GM12878 (cell line): Measurements from ENCODE around the gene MIXL1. TPM values are rescaled to one million over a fixed set of nuclear protein-coding genes. Genes with fewer than 3 reads are reported as not detected.

Experiments used
- BHLHE40 ChIP-seq, 2 experiments: fragments of 450-650 bp in 1 of 2; IDR thresholded peaks; 2 replicates each; pipeline ENCODE4 v1.6.1; 2011 to 2017; ENCODE audit warnings: low read depth in 2 of 2, borderline replicate concordance in 1 of 2, improper control_type of control experiment in 1 of 2, low read length in 1 of 2, mild to moderate bottlenecking in 1 of 2
- DPF2 ChIP-seq: fragments of 450-650 bp; IDR thresholded peaks from 2 replicates; pipeline ENCODE4 v1.6.1; 2017; ENCODE audit warnings: mild to moderate bottlenecking
- NRF1 ChIP-seq: conservative IDR thresholded peaks from 2 replicates; pipeline ENCODE4 v1.6.1; 2011; ENCODE audit warnings: mild to moderate bottlenecking, low read depth, low read length, improper control_type of control experiment
- RELB ChIP-seq: fragments of 450-650 bp; IDR thresholded peaks from 2 replicates; pipeline ENCODE4 v1.6.1; 2017; ENCODE audit warnings: low read depth, mild to moderate bottlenecking, moderate library complexity
- SMAD1 ChIP-seq: fragments of 450-650 bp; IDR thresholded peaks from 2 replicates; pipeline ENCODE4 v1.6.1; 2018; ENCODE audit warnings: mild to moderate bottlenecking, low read depth; ENCODE audit not compliant: partially characterized antibody
- SREBF1 ChIP-seq: IDR thresholded peaks from 2 replicates; pipeline ENCODE4 v1.6.1; 2012; ENCODE audit warnings: mild to moderate bottlenecking, low read length
- WRNIP1 ChIP-seq: IDR thresholded peaks from 2 replicates; pipeline ENCODE4 v1.6.1; 2011; ENCODE audit warnings: low read depth, low read length, improper control_type of control experiment, borderline replicate concordance
- YY1 ChIP-seq: IDR thresholded peaks from 2 replicates; pipeline ENCODE4 v1.6.1; 2011; ENCODE audit warnings: low read depth, mild to moderate bottlenecking, low read length
- ZNF217 ChIP-seq: fragments of 450-650 bp; IDR thresholded peaks from 2 replicates; pipeline ENCODE4 v1.6.1; 2017; ENCODE audit warnings: antibody characterized with exemption, mild to moderate bottlenecking
- polyA plus RNA-seq, 11 experiments: library from polyadenylated mRNA; depleted of rRNA in 4 of 11; unstranded in 6 of 11; stranded (reverse) in 5 of 11; fragments of >200 nt; fragmentation: Nextera tagmentation in 4 of 11; fragmentation: Illumina TruSeq in 1 of 11; extraction: Ambion mirVana in 4 of 11; extraction: Trizol in 1 of 11; gene quantifications; 1 replicate in 1 of 11; 2 replicates in 10 of 11; pipeline versions ENCODE4 v1.2.1 to v1.2.3, GENCODE V29; 2011 to 2016; ENCODE audit warnings: inconsistent platforms in 2 of 11, missing spikeins in 2 of 11, low read depth in 1 of 11
- total RNA-seq, 4 experiments: library from RNA; depleted of rRNA in 3 of 4; stranded (reverse); fragments of >200 nt in 3 of 4; fragmentation: Illumina TruSeq in 1 of 4; extraction: Trizol in 1 of 4; gene quantifications; 2 replicates each; pipeline versions ENCODE4 v1.2.1 to v1.2.3, GENCODE V29; 2013 to 2021
- TF ChIP-seq, protein P1 (sequence below): fragments of 450-650 bp; IDR thresholded peaks from 2 replicates; pipeline ENCODE4 v1.6.1; 2017; ENCODE audit warnings: mild to moderate bottlenecking, low read depth, inconsistent platforms; ENCODE audit not compliant: poor library complexity, severe bottlenecking
- TF ChIP-seq, protein P2 (sequence below): fragments of 150-350 bp; IDR thresholded peaks from 2 replicates; pipeline ENCODE4 v1.6.1; 2014; ENCODE audit warnings: mild to moderate bottlenecking, low read depth, low read length
- TF ChIP-seq, protein P3 (sequence below), 3 experiments: IDR thresholded peaks in 2 of 3; conservative IDR thresholded peaks in 1 of 3; 2 replicates each; pipeline ENCODE4 v1.5.1; 2011; ENCODE audit warnings: low read depth in 3 of 3, low read length in 3 of 3, mild to moderate bottlenecking in 3 of 3, control low read depth in 2 of 3, moderate library complexity in 2 of 3, inconsistent platforms in 1 of 3, mixed read lengths in 1 of 3; ENCODE audit not compliant: control insufficient read depth in 2 of 3, insufficient read depth in 1 of 3; ENCODE audit errors: extremely low read depth in 1 of 3

Gene MIXL1
- total and polyA plus RNA-seq, 10 of the 15 experiments (the other 5 are each of a cell fraction or from before 2014, with no cell fraction given) = 0.11 to 0.25 (median 0.20) TPM; not detected in 2

DNA sequence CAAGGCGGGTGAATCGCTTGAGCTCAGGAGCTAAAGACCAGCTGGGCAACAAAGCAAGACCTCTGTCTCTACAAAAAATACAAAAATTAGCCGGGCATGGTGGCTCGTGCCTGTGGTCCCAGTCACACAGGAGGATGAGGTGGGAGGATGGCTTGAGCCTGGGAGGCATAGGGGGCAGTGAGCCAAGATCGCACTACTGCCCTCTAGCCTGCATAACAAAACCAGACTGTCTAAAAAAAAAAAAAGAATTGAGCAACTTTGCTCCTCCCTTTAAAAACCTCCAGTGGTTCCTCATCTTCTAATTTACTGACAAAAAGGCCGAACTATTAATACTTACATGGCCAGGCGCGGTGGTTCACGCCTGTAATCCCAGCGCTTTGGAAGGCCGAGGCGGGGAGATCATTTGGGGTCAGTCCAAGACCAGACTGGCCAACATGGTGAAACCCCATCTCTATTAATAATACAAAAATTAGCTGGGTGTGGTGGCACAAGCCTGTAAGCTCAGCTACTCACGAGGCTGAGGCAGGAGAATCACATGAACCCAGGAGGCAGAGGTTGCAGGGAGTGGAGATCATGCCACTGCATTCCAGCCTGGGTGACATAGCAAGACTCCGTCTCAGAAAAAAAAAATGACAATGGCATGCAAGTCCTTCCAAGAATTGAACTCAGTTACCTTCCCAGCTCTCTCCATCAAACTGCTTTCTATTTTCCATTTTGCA, 41.3 kb upstream of the MIXL1 start (continued):
- TF ChIP-seq, protein P1, sequence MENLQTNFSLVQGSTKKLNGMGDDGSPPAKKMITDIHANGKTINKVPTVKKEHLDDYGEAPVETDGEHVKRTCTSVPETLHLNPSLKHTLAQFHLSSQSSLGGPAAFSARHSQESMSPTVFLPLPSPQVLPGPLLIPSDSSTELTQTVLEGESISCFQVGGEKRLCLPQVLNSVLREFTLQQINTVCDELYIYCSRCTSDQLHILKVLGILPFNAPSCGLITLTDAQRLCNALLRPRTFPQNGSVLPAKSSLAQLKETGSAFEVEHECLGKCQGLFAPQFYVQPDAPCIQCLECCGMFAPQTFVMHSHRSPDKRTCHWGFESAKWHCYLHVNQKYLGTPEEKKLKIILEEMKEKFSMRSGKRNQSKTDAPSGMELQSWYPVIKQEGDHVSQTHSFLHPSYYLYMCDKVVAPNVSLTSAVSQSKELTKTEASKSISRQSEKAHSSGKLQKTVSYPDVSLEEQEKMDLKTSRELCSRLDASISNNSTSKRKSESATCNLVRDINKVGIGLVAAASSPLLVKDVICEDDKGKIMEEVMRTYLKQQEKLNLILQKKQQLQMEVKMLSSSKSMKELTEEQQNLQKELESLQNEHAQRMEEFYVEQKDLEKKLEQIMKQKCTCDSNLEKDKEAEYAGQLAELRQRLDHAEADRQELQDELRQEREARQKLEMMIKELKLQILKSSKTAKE = peak; percentile 40
- TF ChIP-seq RELB (0 out of 2 replicates have a peak, but pooled peaks have one; percentile 30), WRNIP1 (no peak), BHLHE40 (IDR thresholded peaks at IDR 0.05; ENCODE audit: borderline replicate concordance in 1 of 2, low read depth in 2 of 2, low read length in 1 of 2) (peak in 1 of 2 experiments; percentile 64; a peak in 1 of 4 replicates), SREBF1 (no peak), NRF1 (no peak), ZNF217 (no peak), YY1 (no peak), SMAD1 (peak; percentile 69), DPF2 (no peak)
- TF ChIP-seq, protein P2, sequence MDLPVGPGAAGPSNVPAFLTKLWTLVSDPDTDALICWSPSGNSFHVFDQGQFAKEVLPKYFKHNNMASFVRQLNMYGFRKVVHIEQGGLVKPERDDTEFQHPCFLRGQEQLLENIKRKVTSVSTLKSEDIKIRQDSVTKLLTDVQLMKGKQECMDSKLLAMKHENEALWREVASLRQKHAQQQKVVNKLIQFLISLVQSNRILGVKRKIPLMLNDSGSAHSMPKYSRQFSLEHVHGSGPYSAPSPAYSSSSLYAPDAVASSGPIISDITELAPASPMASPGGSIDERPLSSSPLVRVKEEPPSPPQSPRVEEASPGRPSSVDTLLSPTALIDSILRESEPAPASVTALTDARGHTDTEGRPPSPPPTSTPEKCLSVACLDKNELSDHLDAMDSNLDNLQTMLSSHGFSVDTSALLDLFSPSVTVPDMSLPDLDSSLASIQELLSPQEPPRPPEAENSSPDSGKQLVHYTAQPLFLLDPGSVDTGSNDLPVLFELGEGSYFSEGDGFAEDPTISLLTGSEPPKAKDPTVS = no peak
- TF ChIP-seq, protein P3, sequence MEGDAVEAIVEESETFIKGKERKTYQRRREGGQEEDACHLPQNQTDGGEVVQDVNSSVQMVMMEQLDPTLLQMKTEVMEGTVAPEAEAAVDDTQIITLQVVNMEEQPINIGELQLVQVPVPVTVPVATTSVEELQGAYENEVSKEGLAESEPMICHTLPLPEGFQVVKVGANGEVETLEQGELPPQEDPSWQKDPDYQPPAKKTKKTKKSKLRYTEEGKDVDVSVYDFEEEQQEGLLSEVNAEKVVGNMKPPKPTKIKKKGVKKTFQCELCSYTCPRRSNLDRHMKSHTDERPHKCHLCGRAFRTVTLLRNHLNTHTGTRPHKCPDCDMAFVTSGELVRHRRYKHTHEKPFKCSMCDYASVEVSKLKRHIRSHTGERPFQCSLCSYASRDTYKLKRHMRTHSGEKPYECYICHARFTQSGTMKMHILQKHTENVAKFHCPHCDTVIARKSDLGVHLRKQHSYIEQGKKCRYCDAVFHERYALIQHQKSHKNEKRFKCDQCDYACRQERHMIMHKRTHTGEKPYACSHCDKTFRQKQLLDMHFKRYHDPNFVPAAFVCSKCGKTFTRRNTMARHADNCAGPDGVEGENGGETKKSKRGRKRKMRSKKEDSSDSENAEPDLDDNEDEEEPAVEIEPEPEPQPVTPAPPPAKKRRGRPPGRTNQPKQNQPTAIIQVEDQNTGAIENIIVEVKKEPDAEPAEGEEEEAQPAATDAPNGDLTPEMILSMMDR (IDR thresholded peaks at IDR 0.05 in 2 of 3, conservative IDR thresholded peaks at IDR 0.05 in 1 of 3; ENCODE audit: control insufficient read depth in 2 of 3, extremely low read depth in 1 of 3, insufficient read depth in 1 of 3, low read depth in 3 of 3, low read length in 3 of 3) = peak; percentile 33 to 55 (median 52)
